A673 (cell line): ENCODE measurements around the gene AIM2.

Source experiments
- CTCF ChIP-seq: fragments of 300-800, 200-600 bp; sonication (generic); conservative IDR thresholded peaks from 2 replicates; pipeline ENCODE4 v1.5.1; 2017; ENCODE audit warnings: low read depth, mild to moderate bottlenecking, antibody characterized with exemption, low read length, moderate library complexity, mixed read lengths
- EZH2 ChIP-seq: fragments of 200-600 bp; sonication (generic); IDR thresholded peaks from 2 replicates; pipeline ENCODE4 v1.6.1; 2017; ENCODE audit warnings: borderline replicate concordance, low read depth, mild to moderate bottlenecking, mixed read lengths, antibody characterized with exemption, low read length; ENCODE audit not compliant: poor library complexity, severe bottlenecking

- TF ChIP-seq EZH2 (no peak), CTCF (no peak)
Measured at GRCh38 chr1:159067699-159068621, 8.6 kb downstream of the AIM2 start.
